Measurements from ENCODE around the gene ARRB2.

- TF ChIP-seq RFX5 (IDR thresholded peaks at IDR 0.05; ENCODE audit: low read length) (no peak), CHD2 (IDR thresholded peaks at IDR 0.05; ENCODE audit: low read length, partially characterized antibody) (no peak), TEAD4 (IDR thresholded peaks at IDR 0.05; ENCODE audit: borderline replicate concordance, insufficient read depth) (no peak), FOXJ3 (CRISPR knock-in tag; IDR thresholded peaks at IDR 0.05) (no peak), EZH2phosphoT487 (IDR thresholded peaks at IDR 0.05; ENCODE audit: borderline replicate concordance, low read depth) (no peak), REST (IDR thresholded peaks at IDR 0.05; ENCODE audit: low read depth, low read length) (no peak), CTCF (IDR thresholded peaks at IDR 0.05) (no peak), RAD21 (IDR thresholded peaks at IDR 0.05; ENCODE audit: low read length) (no peak), TAF1 (IDR thresholded peaks at IDR 0.05; ENCODE audit: borderline replicate concordance, low read depth, low read length) (no peak), POLR2AphosphoS5 (IDR thresholded peaks at IDR 0.05; ENCODE audit: low read depth, low read length) (no peak)
- TF ChIP-seq, protein P1, sequence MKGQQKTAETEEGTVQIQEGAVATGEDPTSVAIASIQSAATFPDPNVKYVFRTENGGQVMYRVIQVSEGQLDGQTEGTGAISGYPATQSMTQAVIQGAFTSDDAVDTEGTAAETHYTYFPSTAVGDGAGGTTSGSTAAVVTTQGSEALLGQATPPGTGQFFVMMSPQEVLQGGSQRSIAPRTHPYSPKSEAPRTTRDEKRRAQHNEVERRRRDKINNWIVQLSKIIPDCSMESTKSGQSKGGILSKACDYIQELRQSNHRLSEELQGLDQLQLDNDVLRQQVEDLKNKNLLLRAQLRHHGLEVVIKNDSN (IDR thresholded peaks at IDR 0.05; ENCODE audit: borderline replicate concordance, low read depth): no peak
- TF ChIP-seq, protein P2, sequence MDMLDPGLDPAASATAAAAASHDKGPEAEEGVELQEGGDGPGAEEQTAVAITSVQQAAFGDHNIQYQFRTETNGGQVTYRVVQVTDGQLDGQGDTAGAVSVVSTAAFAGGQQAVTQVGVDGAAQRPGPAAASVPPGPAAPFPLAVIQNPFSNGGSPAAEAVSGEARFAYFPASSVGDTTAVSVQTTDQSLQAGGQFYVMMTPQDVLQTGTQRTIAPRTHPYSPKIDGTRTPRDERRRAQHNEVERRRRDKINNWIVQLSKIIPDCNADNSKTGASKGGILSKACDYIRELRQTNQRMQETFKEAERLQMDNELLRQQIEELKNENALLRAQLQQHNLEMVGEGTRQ (IDR thresholded peaks at IDR 0.05; ENCODE audit: borderline replicate concordance, low read depth, low read length): no peak
These were observed 59.2 kb downstream of the ARRB2 start for GRCh38 chr17:4769628-4770027.

Data from SK-N-SH (cell line).